Measurements from ENCODE around the gene DCUN1D1.

DCUN1D1 gene

GRCh38 chr3:182935803-182936202 lies 44.5 kb downstream of the DCUN1D1 start:
- no peak for FAIRE-seq

- no peak for FAIRE-seq
Observed at GRCh38 chr3:182925944-182926337, 54.4 kb downstream of the DCUN1D1 start.

DNA sequence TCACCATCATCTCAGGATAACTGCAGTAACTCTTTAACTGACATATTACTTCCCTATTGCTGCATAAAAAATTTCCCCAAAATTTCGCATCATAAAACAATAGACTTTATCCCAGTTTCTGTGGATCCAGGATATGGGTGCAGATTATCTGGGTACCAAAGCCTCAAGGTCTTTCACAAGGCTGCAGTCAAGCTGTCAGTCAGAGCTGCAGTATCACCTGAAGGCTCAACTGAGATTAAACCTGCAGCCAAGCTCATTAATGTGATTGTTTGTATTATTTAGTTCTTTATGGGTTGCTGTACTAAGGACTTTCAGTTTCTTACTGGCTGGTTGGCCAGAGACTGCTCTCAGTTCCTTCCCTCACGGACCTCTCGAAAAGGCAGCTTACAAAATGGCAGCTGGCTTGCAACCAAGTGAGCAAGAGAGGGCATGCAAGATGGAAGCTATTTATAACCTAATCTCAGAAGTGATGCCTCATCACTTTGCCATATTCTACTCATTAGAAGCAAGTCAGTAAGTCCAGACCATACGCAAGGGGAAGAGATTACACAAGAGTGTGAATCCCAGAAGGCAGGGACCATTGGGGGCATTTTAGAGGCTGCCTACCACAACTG lies 54.9 kb downstream of the DCUN1D1 start:
- no peak for FAIRE-seq

GRCh38 chr3:182921665-182922355 lies 58.5 kb downstream of the DCUN1D1 start:
- no peak for FAIRE-seq

- FAIRE-seq = no peak
Observed at GRCh38 chr3:182920515-182921084, 59.7 kb downstream of the DCUN1D1 start.

DNA sequence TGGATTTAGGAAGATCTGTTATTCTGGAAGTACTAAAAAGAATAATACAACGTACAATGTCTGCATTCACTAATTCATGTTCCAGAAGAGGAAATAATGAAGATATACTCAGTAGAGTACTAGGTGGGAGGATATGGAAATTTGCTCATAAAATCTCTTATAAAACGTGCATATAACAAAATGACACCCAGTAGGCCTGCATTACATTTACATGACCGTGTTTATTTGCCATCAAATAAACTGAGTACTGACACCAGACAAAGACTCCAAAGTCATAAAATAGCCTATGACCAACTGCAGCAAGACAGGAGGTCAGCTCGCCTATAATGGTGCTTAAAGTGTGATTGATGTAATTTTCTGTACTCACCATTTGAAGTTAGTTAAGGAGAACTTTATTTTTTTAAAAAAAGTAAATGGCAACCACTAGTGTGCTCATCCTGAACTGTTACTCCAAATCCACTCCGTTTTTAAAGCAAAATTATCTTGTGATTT lies 60.4 kb downstream of the DCUN1D1 start:
- FAIRE-seq = no peak

DNA sequence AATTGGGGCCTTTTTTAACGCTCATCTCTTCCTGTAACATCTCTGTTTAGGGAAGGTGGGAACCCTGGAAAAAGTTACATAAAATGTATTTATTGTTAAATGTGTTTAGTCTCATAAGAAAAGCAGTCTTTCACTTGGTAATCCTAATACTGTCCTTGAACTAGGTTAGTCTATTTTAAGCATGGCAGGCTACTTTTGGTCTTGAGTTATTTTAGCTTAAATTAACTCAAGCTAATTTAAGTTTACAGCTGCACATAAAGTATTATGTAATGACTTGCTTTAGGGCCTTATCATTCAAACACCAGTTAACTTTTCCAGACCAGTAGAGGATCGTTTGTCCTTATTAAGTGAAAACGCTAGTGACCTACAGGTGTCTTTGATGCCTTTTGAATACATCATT lies 63.2 kb downstream of the DCUN1D1 start:
- no peak for FAIRE-seq

DNA sequence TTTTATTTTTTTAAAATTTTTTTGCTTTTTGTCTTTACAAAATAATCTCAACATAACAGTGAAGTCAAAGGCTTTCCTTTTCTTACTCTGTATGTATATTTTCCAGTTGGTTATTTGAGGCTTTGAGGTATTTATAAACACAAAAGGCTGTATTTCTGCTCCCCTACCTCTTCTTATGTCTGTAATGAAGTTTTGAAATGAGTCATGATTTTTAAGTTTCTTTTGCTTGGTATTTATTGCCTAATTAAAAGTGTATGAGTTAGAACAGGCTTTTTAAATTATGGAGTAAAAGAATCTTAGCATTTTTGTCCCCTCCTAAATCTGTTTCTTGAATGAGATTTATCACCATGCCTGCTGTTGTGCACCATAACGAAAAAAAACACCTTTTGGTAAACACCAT lies 66.0 kb downstream of the DCUN1D1 start:
- peak; percentile 90 for FAIRE-seq

- FAIRE-seq = no peak
Observed at GRCh38 chr3:182913889-182914288, 66.4 kb downstream of the DCUN1D1 start.

GRCh38 chr3:182912474-182912873 lies 67.9 kb downstream of the DCUN1D1 start:
- no peak for FAIRE-seq

GRCh38 chr3:182911782-182912111 lies 68.6 kb downstream of the DCUN1D1 start:
- no peak for FAIRE-seq

- no peak for FAIRE-seq
Observed at GRCh38 chr3:182910936-182911781, 69.2 kb downstream of the DCUN1D1 start.

GRCh38 chr3:182909318-182910040 lies 70.9 kb downstream of the DCUN1D1 start:
- no peak for FAIRE-seq

DNA sequence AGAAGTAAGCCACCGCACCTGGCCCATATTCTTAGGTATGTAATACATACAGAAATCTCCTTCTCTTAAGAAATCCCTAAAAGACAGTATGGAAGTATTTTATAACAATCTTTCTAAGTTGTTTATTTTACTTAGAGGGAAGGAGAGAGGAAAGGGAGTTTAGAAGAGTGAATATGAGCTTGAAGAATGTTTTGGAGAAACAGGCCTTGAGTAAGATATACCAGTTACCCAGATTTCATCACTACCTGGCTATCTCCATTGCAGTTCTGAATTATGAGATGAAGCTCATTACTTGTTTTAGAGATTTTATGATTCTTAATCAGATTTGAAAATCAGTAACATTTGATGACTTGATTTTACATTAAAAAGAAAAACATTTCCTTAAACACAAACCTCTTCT lies 71.9 kb downstream of the DCUN1D1 start:
- no peak for FAIRE-seq

- FAIRE-seq = no peak
Observed at GRCh38 chr3:182906036-182906435, 74.3 kb downstream of the DCUN1D1 start.

DNA sequence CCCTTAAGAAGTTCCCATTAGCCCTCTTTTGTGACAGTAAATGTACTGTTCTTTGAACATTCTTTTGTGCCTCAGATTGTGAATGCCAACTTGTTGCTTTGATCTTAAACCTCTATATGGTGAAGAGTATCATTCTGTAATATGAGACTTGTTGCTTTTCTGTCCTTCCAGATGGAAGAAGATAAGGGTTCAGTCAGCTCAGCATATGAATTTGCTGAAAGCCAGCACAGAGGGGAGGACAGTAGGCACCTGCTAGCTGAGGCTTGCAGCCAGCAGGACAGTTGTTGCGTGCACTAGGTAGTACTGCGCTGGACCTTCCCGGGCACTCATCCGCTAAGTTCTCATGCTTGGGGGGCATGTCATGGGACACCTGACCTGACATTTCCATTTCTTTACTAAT lies 74.7 kb downstream of the DCUN1D1 start:
- FAIRE-seq = no peak

GRCh38 chr3:182904164-182904563 lies 76.2 kb downstream of the DCUN1D1 start:
- FAIRE-seq = no peak

DNA sequence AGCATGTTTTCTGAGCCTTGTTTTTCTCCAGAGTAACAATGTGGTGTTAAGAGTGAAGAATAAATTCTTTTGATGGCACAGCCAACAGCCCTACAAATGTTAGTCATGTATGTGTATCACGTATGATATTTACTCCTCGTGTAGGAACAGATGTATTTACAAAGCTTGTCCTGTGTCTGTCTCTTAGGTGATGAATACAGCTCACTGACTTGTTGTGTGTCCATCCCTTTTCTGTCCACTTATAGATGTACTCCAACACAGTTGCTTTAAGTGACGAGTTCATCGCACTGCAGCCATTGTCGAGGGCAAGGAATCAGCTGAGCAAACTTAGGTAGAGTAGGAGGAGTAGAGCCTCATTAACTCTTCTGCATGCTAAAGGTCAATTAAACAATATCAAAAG lies 78.1 kb downstream of the DCUN1D1 start:
- no peak for FAIRE-seq

DNA sequence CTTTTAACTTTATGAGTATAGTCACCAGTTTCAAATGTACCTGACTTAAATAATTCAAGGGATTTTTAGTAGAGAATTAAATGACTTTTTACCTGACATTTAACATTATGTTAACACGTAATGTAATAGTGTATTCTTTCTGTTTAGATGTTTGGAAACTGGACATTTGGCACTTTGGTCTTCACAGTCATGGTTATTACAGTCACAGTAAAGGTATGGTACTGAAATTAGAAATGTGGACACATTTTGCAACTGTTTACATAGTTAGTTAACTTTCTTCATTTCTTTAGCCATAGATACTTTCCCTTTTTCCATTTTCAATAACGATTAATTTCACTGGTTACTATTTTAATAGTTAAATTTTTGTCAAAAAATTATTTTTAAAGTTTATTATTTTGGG lies 83.8 kb downstream of the DCUN1D1 start:
- no peak for FAIRE-seq

GRCh38 chr3:182895513-182896112 lies 84.7 kb downstream of the DCUN1D1 start:
- no peak for FAIRE-seq

DNA sequence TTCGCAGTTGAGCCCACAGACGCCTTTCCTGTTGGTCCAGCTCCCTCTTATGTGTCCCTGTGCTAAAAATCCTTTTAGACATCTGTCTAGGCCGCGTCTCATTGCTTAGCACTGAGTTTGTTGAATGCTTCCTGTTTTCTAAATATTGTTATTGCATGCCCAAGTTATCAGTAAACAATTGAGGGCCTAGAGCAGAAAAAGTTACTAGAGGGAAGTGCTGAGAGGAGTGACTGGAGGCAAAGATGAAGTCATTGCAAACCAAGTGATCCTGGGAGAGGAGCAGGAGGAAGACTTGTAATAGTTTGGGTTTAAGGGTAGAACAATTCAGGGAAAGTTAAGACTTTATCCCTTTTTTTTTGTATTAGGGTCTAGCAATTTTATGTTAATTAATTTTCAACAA lies 88.1 kb downstream of the DCUN1D1 start:
- FAIRE-seq = no peak

- no peak for FAIRE-seq
Observed at GRCh38 chr3:182891364-182891763, 89.0 kb downstream of the DCUN1D1 start.

Measured in endometrium (tissue), 2 donors.